IMR-90 (cell line): Measurements from ENCODE around the gene IFIT1B. TPM values are rescaled to one million over a fixed set of nuclear protein-coding genes. Genes with fewer than 3 reads are reported as not detected.
"Not testable (repeated sequence)": the region's sequence is repeated elsewhere in the genome, so short reads cannot be mapped to it uniquely, and the experiment has no call there.

Experiments
- ATAC-seq: fragments of 200-7000 bp; cut with Tn5 transposase; 2 replicates; pipeline ENCODE4 v1.9.1; 2020; ENCODE audit warnings: low read depth, mild to moderate bottlenecking, moderate library complexity
- BruUV-seq: library from RNA; stranded (reverse); fragments of 400-500 nt; replicated peaks from 2 replicates; lab custom pipeline; 2021; lab: Mats Ljungman, UMichigan
- CTCF ChIA-PET: fragments of 300-600 bp; formaldehyde crosslinking; extraction: SDS; loops from one replicate; lab custom pipeline; 2021; ENCODE audit warnings: antibody characterized with exemption; lab: Yijun Ruan, JAX
- POLR2A ChIA-PET: fragments of 300-600 bp; sonication (Branson Sonifier 250); formaldehyde crosslinking; loops from one replicate; lab custom pipeline; 2022; ENCODE audit warnings: antibody characterized with exemption; ENCODE audit not compliant: unreplicated experiment; lab: Charles Lee
- DNase-seq: peaks from one replicate; pipeline ENCODE4 v3.0.0; 2013
- H2AFZ ChIP-seq: replicated peaks from 2 replicates; pipeline ENCODE3; 2013; ENCODE audit warnings: low read length, mild to moderate bottlenecking; ENCODE audit not compliant: poor library complexity
- H2AK5ac ChIP-seq: 2 replicates; pipeline ENCODE4 v1.6.1; 2013; ENCODE audit warnings: low read depth, low read length, inconsistent platforms
- H2AK9ac ChIP-seq: replicated peaks from 2 replicates; pipeline ENCODE3; 2013; ENCODE audit warnings: mild to moderate bottlenecking, low read depth, low read length, moderate library complexity; ENCODE audit not compliant: poor library complexity
- H2BK120ac ChIP-seq: 2 replicates; pipeline ENCODE4 v1.6.1; 2013; ENCODE audit warnings: low read depth, low read length, inconsistent platforms
- H2BK15ac ChIP-seq: 3 replicates; pipeline ENCODE4 v1.6.1; 2013; ENCODE audit warnings: low read depth, low read length, inconsistent platforms
- H2BK20ac ChIP-seq: 2 replicates; pipeline ENCODE4 v1.6.1; 2013; ENCODE audit warnings: low read depth, mild to moderate bottlenecking, inconsistent platforms, low read length, moderate library complexity
- H2BK5ac ChIP-seq: 2 replicates; pipeline ENCODE4 v1.6.1; 2013; ENCODE audit warnings: mild to moderate bottlenecking, low read depth, low read length, inconsistent platforms; ENCODE audit not compliant: poor library complexity, severe bottlenecking
- H3K14ac ChIP-seq: replicated peaks from 2 replicates; pipeline ENCODE4 v1.6.1; 2013; ENCODE audit warnings: low read depth, low read length, inconsistent platforms
- H3K18ac ChIP-seq: 2 replicates; pipeline ENCODE4 v1.6.1; 2013; ENCODE audit warnings: low read depth, low read length, control low read depth
- H3K23ac ChIP-seq: 2 replicates; pipeline ENCODE4 v1.6.1; 2013; ENCODE audit warnings: low read depth, low read length, inconsistent platforms
- H3K27ac ChIP-seq: 2 replicates; pipeline ENCODE4 v1.5.1; 2013; ENCODE audit warnings: mild to moderate bottlenecking, control low read depth, low read length; ENCODE audit not compliant: insufficient read depth
- H3K27me3 ChIP-seq: 2 replicates; pipeline ENCODE4 v1.6.1; 2013; ENCODE audit warnings: low read length; ENCODE audit not compliant: control insufficient read depth, insufficient read depth
- H3K36me3 ChIP-seq: 2 replicates; pipeline ENCODE4 v1.6.1; 2013; ENCODE audit warnings: low read length, mixed read lengths; ENCODE audit not compliant: control insufficient read depth, insufficient read depth
- H3K4ac ChIP-seq: 2 replicates; pipeline ENCODE4 v1.6.1; 2013; ENCODE audit warnings: low read depth, low read length, inconsistent platforms
- H3K4me1 ChIP-seq: 2 replicates; pipeline ENCODE4 v1.6.1; 2013; ENCODE audit warnings: low read length, mixed read lengths; ENCODE audit not compliant: control insufficient read depth, insufficient read depth
- H3K4me2 ChIP-seq: 2 replicates; pipeline ENCODE4 v1.6.1; 2013; ENCODE audit warnings: low read depth, mild to moderate bottlenecking, control low read depth, low read length, moderate library complexity
- H3K4me3 ChIP-seq: 2 replicates; pipeline ENCODE4 v1.5.1; 2013; ENCODE audit warnings: low read depth, mild to moderate bottlenecking, control low read depth, low read length, moderate library complexity; ENCODE audit not compliant: insufficient read depth
- H3K56ac ChIP-seq: 2 replicates; pipeline ENCODE4 v1.6.1; 2013; ENCODE audit warnings: low read length, inconsistent platforms; ENCODE audit not compliant: insufficient read depth; ENCODE audit errors: extremely low read depth
- H3K79me1 ChIP-seq, 2 experiments: 2 replicates each; pipeline ENCODE4 v1.6.1; 2013; ENCODE audit warnings: low read length in 2 of 2, inconsistent platforms in 1 of 2, low read depth in 1 of 2
- H3K9ac ChIP-seq: 2 replicates; pipeline ENCODE4 v1.6.1; 2013; ENCODE audit warnings: low read depth, low read length, control low read depth
- H3K9me1 ChIP-seq: 2 replicates; pipeline ENCODE4 v1.6.1; 2013; ENCODE audit warnings: low read length, inconsistent platforms; ENCODE audit not compliant: insufficient read depth
- H3K9me3 ChIP-seq: 2 replicates; pipeline ENCODE4 v1.6.1; 2013; ENCODE audit warnings: low read length; ENCODE audit not compliant: control insufficient read depth, insufficient read depth
- H4K20me1 ChIP-seq: 2 replicates; pipeline ENCODE4 v1.6.1; 2013; ENCODE audit warnings: low read length, inconsistent platforms; ENCODE audit not compliant: insufficient read depth
- H4K5ac ChIP-seq: 2 replicates; pipeline ENCODE4 v1.6.1; 2013; ENCODE audit warnings: mild to moderate bottlenecking, low read depth, low read length, control low read depth
- H4K8ac ChIP-seq, 2 experiments: 2 replicates each; pipeline ENCODE4 v1.6.1; 2013; ENCODE audit warnings: low read depth in 2 of 2, low read length in 2 of 2, control low read depth in 1 of 2, inconsistent platforms in 1 of 2
- H4K91ac ChIP-seq: 2 replicates; pipeline ENCODE4 v1.6.1; 2013; ENCODE audit warnings: low read depth, low read length, inconsistent platforms; ENCODE audit not compliant: insufficient read depth
- CEBPB ChIP-seq: IDR thresholded peaks from 2 replicates; pipeline ENCODE4 v1.6.1; 2012; ENCODE audit warnings: low read depth, low read length, improper control_type of control experiment
- MAFK ChIP-seq: IDR thresholded peaks from 2 replicates; pipeline ENCODE4 v1.6.1; 2012; ENCODE audit warnings: low read depth, low read length, improper control_type of control experiment
- NFE2L2 ChIP-seq: fragments of 150-350 bp; IDR thresholded peaks from 2 replicates; pipeline ENCODE4 v1.6.1; 2016; ENCODE audit warnings: low read depth, mild to moderate bottlenecking, low read length
- POLR2A ChIP-seq: IDR thresholded peaks from 2 replicates; pipeline ENCODE4 v1.6.1; 2012; ENCODE audit warnings: mild to moderate bottlenecking, low read depth, low read length
- RFX5 ChIP-seq: IDR thresholded peaks from 2 replicates; pipeline ENCODE4 v1.8.0; 2012; ENCODE audit warnings: low read depth, mild to moderate bottlenecking, low read length, moderate library complexity
- USF2 ChIP-seq: fragments of 150-350 bp; IDR thresholded peaks from 2 replicates; pipeline ENCODE4 v1.6.1; 2017; ENCODE audit warnings: mild to moderate bottlenecking, antibody characterized with exemption, low read length, low read depth
- WGBS, 2 experiments: methylation state at CpG; one replicate each; pipeline versions ENCODE4 v1.1.5 to v1.1.7; 2013; ENCODE audit warnings: missing lambda C conversion rate in 2 of 2; ENCODE audit not compliant: insufficient read length in 1 of 2; ENCODE audit errors: extremely low coverage in 2 of 2; 5-methylcytosine and 5-hydroxymethylcytosine counted together
- dilution Hi-C: fragments of 300-500 bp; cut with HindIII; formaldehyde crosslinking; loops from one replicate; pipeline ENCODE4 v1.14.3; 2018; ENCODE audit warnings: low sequenced_read_pairs; ENCODE audit not compliant: unreplicated experiment
- in situ Hi-C: fragments of 300-500 bp; cut with MboI; formaldehyde crosslinking; loops from 3 replicates; pipeline ENCODE4 v1.14.3; 2019; ENCODE audit warnings: low sequenced_read_pairs, inconsistent platforms, mixed read lengths
- intact Hi-C: fragments of 100-400 bp; cut with micrococcal nuclease; formaldehyde crosslinking; loops from 2 replicates; pipeline ENCODE4 v1.10.0; 2022
- polyA plus RNA-seq, 3 experiments: library from polyadenylated mRNA; depleted of rRNA; stranded (reverse); fragments of >200 nt; gene quantifications; 2 replicates each; pipeline ENCODE4 v1.2.3, GENCODE V29; 2012; ENCODE audit warnings: low replicate concordance in 1 of 3
- total RNA-seq: library from RNA; depleted of rRNA; stranded (reverse); fragments of >200 nt; gene quantifications from 2 replicates; pipeline ENCODE4 v1.2.3, GENCODE V29; 2012

IFIT1B gene
- total and polyA plus RNA-seq, 2 of the 4 experiments (the other 2 are of a cell fraction): not detected

- TF ChIP-seq NFE2L2 (no peak), CEBPB (no peak), POLR2A (no peak), RFX5 (no peak), MAFK (no peak), USF2 (no peak)
- Histone ChIP-seq H3K36me3 (no peaks in the 10 kb centered on the region), H3K14ac (no peak overlapping the region), H3K9ac (no peak overlapping the region), H2AK5ac (no peak overlapping the region), H3K18ac (no peak overlapping the region), H2BK5ac (no peak overlapping the region), H3K4me1 (peaks cover 20% of the 10 kb centered on the region), H2AK9ac (no peak overlapping the region), H2BK20ac (no peak overlapping the region), H4K91ac (no peak overlapping the region), H3K4ac (no peak overlapping the region), H2AFZ (no peak overlapping the region), H3K9me3 (no peaks in the 10 kb centered on the region), H4K8ac (no peak overlapping the region), H3K9me1 (peaks cover 5% of the 10 kb centered on the region), H3K23ac (no peak overlapping the region), H3K79me1 (no peaks in the 10 kb centered on the region), H2BK15ac (no peak overlapping the region), H3K4me3 (no peak overlapping the region), H4K20me1 (no peaks in the 10 kb centered on the region), H3K56ac (no peak overlapping the region), H3K4me2 (no peak overlapping the region), H2BK120ac (no peak overlapping the region), H4K5ac (no peak overlapping the region), H3K27ac (no peak overlapping the region), H3K27me3 (no peaks in the 10 kb centered on the region)
- WGBS, 2 experiments: 17% methylated on average over 1 of the region's 2 CpGs; no CpG with 5 or more reads in 1 of the 2 experiments
- no TSS peak for BruUV-seq
- CTCF ChIA-PET: no interaction called here
- dilution Hi-C loops (no loop called here), intact Hi-C loops (no loop called here), in situ Hi-C loops (no loop called here)
- no peak for DNase-seq
- POLR2A ChIA-PET: no interaction called here
- no peak for ATAC-seq
Observed at GRCh38 chr10:89348975-89349374, 28.9 kb upstream of the IFIT1B start.

GRCh38 chr10:89350631-89351315 lies 27.1 kb upstream of the IFIT1B start:
- Histone ChIP-seq H4K91ac (peak overlapping the region; percentile 95; the same call in 1 of the 2 replicates), H2BK120ac (peak overlapping the region; percentile 95), H3K56ac (peak overlapping the region; percentile 93; the same call in 1 of the 2 replicates), H4K5ac (peak overlapping the region; percentile 60), H3K23ac (peak overlapping the region; percentile 83; the same call in 1 of the 2 replicates), H3K14ac (peak overlapping the region; percentile 69), H3K4ac (peak overlapping the region; percentile 84), H2BK20ac (peak overlapping the region; percentile 92), H2BK15ac (peak overlapping the region; percentile 94; the same call in 1 of the 3 replicates), H3K18ac (peak overlapping the region; percentile 69; the same call in 1 of the 2 replicates), H3K9ac (peak overlapping the region; percentile 62), H4K8ac (peak overlapping the region; percentile 48 to 95; a peak in 3 of 4 replicates), H3K4me1 (peaks cover 20% of the 10 kb centered on the region), H2BK5ac (peak overlapping the region; percentile 98), H3K27ac (peak overlapping the region; percentile 93; the same call in 1 of the 2 replicates), H2AK5ac (peak overlapping the region; percentile 90; the same call in 1 of the 2 replicates)
- H3K36me3 ChIP-seq, in situ Hi-C loops, H2AFZ ChIP-seq, H4K20me1 ChIP-seq, H3K9me3 ChIP-seq, H3K9me1 ChIP-seq, BruUV-seq, H3K4me2 ChIP-seq, POLR2A ChIA-PET, H3K79me1 ChIP-seq, DNase-seq, H2AK9ac ChIP-seq, CTCF ChIA-PET, H3K27me3 ChIP-seq, dilution Hi-C loops, H3K4me3 ChIP-seq: not testable (repeated sequence)
- intact Hi-C loops: loop anchor here (5.0 kb wide), 1 partner anchor 68 kb away; no protein-coding TSS in a partner anchor
- ATAC-seq: peak; percentile 2; the same call in 1 of the 2 replicates
- 42% methylated on average over 2 of the region's 7 CpGs; no CpG with 5 or more reads in 1 of the 2 experiments for WGBS, 2 experiments
